Gastrocnemius medialis (tissue), 4 donors: ENCODE results near the gene ATXN7. TPM values are rescaled to one million over a fixed set of nuclear protein-coding genes. Genes with fewer than 3 reads are reported as not detected.

Source experiments
- ATAC-seq, 2 donors: fragments of 150-250 bp; one replicate each; pipeline ENCODE4 v1.9.1; 2016
- DNase-seq, 2 donors: peaks; one replicate each; pipeline ENCODE4 v3.0.0-alpha.2; 2019
- H3K27ac ChIP-seq, 4 donors: fragments of 200-600 bp; sonication (generic); 1 replicate in 1 of 4; 2 replicates in 3 of 4; pipeline ENCODE4 v1.5.1; 2016 to 2018; ENCODE audit warnings: mild to moderate bottlenecking in 2 of 4, moderate library complexity in 1 of 4
- H3K27me3 ChIP-seq, 3 donors: fragments of 200-600 bp; sonication (generic) in 2 of 3; 1 replicate in 1 of 3; 2 replicates in 2 of 3; pipeline versions ENCODE4 v1.5.1 to v1.6.0; 2016 to 2019; ENCODE audit warnings: mild to moderate bottlenecking in 1 of 3, moderate library complexity in 1 of 3
- H3K36me3 ChIP-seq, 2 donors: fragments of 200-600 bp; sonication (generic) in 1 of 2; one replicate each; pipeline ENCODE4 v1.5.1; 2017 to 2018
- H3K4me1 ChIP-seq, 2 donors: fragments of 200-600 bp; sonication (generic) in 1 of 2; one replicate each; pipeline ENCODE4 v1.5.1; 2016 to 2017; ENCODE audit warnings: mild to moderate bottlenecking in 2 of 2
- H3K4me3 ChIP-seq, 4 donors: fragments of 200-600 bp; sonication (generic) in 3 of 4; 1 replicate in 1 of 4; 2 replicates in 3 of 4; pipeline ENCODE4 v1.5.1; 2016 to 2019; ENCODE audit warnings: mild to moderate bottlenecking in 2 of 4
- H3K9me3 ChIP-seq, 3 donors: fragments of 200-600 bp; sonication (generic) in 2 of 3; 1 replicate in 1 of 3; 2 replicates in 2 of 3; pipeline ENCODE4 v1.5.1; 2016 to 2019
- CTCF ChIP-seq, 5 experiments: fragments of 450-650 bp in 3 of 5; fragments of 200-600 bp in 2 of 5; sonication (generic) in 2 of 5; IDR thresholded peaks in 4 of 5; conservative IDR thresholded peaks in 1 of 5; 1 replicate in 4 of 5; 2 replicates in 1 of 5; pipeline ENCODE4 v1.5.1; 2016 to 2019; ENCODE audit warnings: antibody characterized with exemption in 5 of 5, mild to moderate bottlenecking in 3 of 5, moderate library complexity in 3 of 5
- POLR2A ChIP-seq, 2 donors: fragments of 450-650 bp; IDR thresholded peaks; one replicate each; pipeline ENCODE4 v1.6.1; 2017; ENCODE audit warnings: antibody characterized with exemption in 2 of 2, mild to moderate bottlenecking in 2 of 2, moderate library complexity in 2 of 2
- in situ Hi-C, 4 donors: fragments of 200-750 bp; cut with MboI; loops; one replicate each; pipeline versions ENCODE4 v1.15.0 to v1.8.0; 2017; ENCODE audit warnings: low sequenced_read_pairs in 4 of 4
- intact Hi-C: fragments of 100-400 bp; cut with DNase I; formaldehyde crosslinking; loops from one replicate; pipeline ENCODE4 v1.15.1; 2023; ENCODE audit warnings: low total_unique reads
- total RNA-seq, 4 donors: library from RNA; depleted of rRNA; stranded (reverse); fragments of >200 nt; gene quantifications; one replicate each; pipeline versions ENCODE4 v1.1.0 to v1.2.3, GENCODE V29; 2016

Gene ATXN7
- total RNA-seq, 4 donors from 2014 or later = 14.5 to 27.4 (median 23.7) TPM

- in situ Hi-C loops (no loop called here), intact Hi-C loops (no loop called here)
- TF ChIP-seq CTCF (IDR thresholded peaks at IDR 0.05 in 4 of 5, conservative IDR thresholded peaks at IDR 0.05 in 1 of 5) (no peak), POLR2A (IDR thresholded peaks at IDR 0.05) (no peak)
- no peak for DNase-seq
- Histone ChIP-seq H3K27ac (no peak overlapping the region), H3K36me3 (peaks cover 0 to 7% of the 10 kb centered on the region in 2 donors), H3K9me3 (no peaks in the 10 kb centered on the region), H3K4me1 (peaks cover 48 to 53% of the 10 kb centered on the region in 2 donors), H3K27me3 (no peaks in the 10 kb centered on the region), H3K4me3 (no peak overlapping the region)
- no peak for ATAC-seq
These were observed 114.2 kb downstream of the ATXN7 start for GRCh38 chr3:63977893-63978292.

GRCh38 chr3:63979093-63979885 lies 115.6 kb downstream of the ATXN7 start:
- no peak overlapping the region for H3K4me3 ChIP-seq

GRCh38 chr3:63980019-63980418 lies 116.4 kb downstream of the ATXN7 start:
- TF ChIP-seq CTCF (IDR thresholded peaks at IDR 0.05 in 4 of 5, conservative IDR thresholded peaks at IDR 0.05 in 1 of 5) = no peak
- TF ChIP-seq POLR2A (IDR thresholded peaks at IDR 0.05) = no peak
- no peaks in the 10 kb centered on the region for H3K9me3 ChIP-seq
- in situ Hi-C loops = no loop called here

More at GRCh38 chr3:63979093-63979885, 115.6 kb downstream of the ATXN7 start:
- DNase-seq = no peak
- no peaks in the 10 kb centered on the region for H3K9me3 ChIP-seq
- no peak overlapping the region for H3K27ac ChIP-seq
- peaks cover 42 to 51% of the 10 kb centered on the region in 2 donors for H3K4me1 ChIP-seq
- peaks cover 0 to 20% of the 10 kb centered on the region in 2 donors for H3K36me3 ChIP-seq
- no peak for ATAC-seq
- no peaks in the 10 kb centered on the region for H3K27me3 ChIP-seq
- in situ Hi-C loops = no loop called here
- no peak for TF ChIP-seq POLR2A (IDR thresholded peaks at IDR 0.05)
- TF ChIP-seq CTCF (IDR thresholded peaks at IDR 0.05 in 4 of 5, conservative IDR thresholded peaks at IDR 0.05 in 1 of 5) = no peak
- intact Hi-C loops = no loop called here

GRCh38 chr3:63980830-63981498 lies 117.3 kb downstream of the ATXN7 start:
- in situ Hi-C loops = no loop called here
- H3K27ac ChIP-seq = no peak overlapping the region

More at GRCh38 chr3:63980019-63980418, 116.4 kb downstream of the ATXN7 start:
- Histone ChIP-seq H3K4me1 (peaks cover 39 to 45% of the 10 kb centered on the region in 2 donors), H3K4me3 (no peak overlapping the region), H3K27ac (no peak overlapping the region), H3K36me3 (peaks cover 0 to 24% of the 10 kb centered on the region in 2 donors), H3K27me3 (no peaks in the 10 kb centered on the region)
- ATAC-seq (no peak), DNase-seq (no peak)
- intact Hi-C loops = no loop called here

More at GRCh38 chr3:63980830-63981498, 117.3 kb downstream of the ATXN7 start:
- no peak for TF ChIP-seq POLR2A (IDR thresholded peaks at IDR 0.05)
- TF ChIP-seq CTCF (IDR thresholded peaks at IDR 0.05 in 4 of 5, conservative IDR thresholded peaks at IDR 0.05 in 1 of 5) = no peak
- Histone ChIP-seq H3K27me3 (no peaks in the 10 kb centered on the region), H3K4me1 (peaks cover 33 to 35% of the 10 kb centered on the region in 2 donors), H3K9me3 (no peaks in the 10 kb centered on the region), H3K4me3 (no peak overlapping the region), H3K36me3 (peaks cover 0 to 24% of the 10 kb centered on the region in 2 donors)
- ATAC-seq (no peak), DNase-seq (no peak)
- intact Hi-C loops = no loop called here
